ENCODE results near the gene SYNJ2. TPM values are rescaled to one million over a fixed set of nuclear protein-coding genes. Genes with fewer than 3 reads are reported as not detected.

Gene SYNJ2
- total RNA-seq, 1 experiment from 2014 or later, result 10.3 TPM

GRCh38 chr6:157959451-157960227 lies 22.0 kb upstream of the SYNJ2 start:
- no TSS peak for BruUV-seq (replicated peaks)
- intact Hi-C loops (cut with micrococcal nuclease), result no loop called here
- TF ChIP-seq CTCF (IDR thresholded peaks at IDR 0.05; ENCODE audit: unreplicated experiment), result no peak
- no peaks in the 10 kb centered on the region for H3K36me3 Mint-ChIP-seq (ENCODE audit: insufficient read depth, unreplicated experiment)
- peaks cover 21% of the 10 kb centered on the region for H3K9me3 Mint-ChIP-seq (ENCODE audit: unreplicated experiment)
- POLR2A ChIA-PET, result no interaction called here
- H3K27me3 Mint-ChIP-seq (ENCODE audit: insufficient read depth, unreplicated experiment), result no peaks in the 10 kb centered on the region
- H3K27ac Mint-ChIP-seq (ENCODE audit: low read depth, unreplicated experiment), result no peak overlapping the region
- peaks cover 9% of the 10 kb centered on the region for H3K4me1 Mint-ChIP-seq (ENCODE audit: insufficient read depth, unreplicated experiment)
- no peak overlapping the region for H3K4me3 Mint-ChIP-seq (ENCODE audit: unreplicated experiment)
- no peak for DNase-seq (ENCODE audit: unreplicated experiment)
- CTCF ChIA-PET, result interaction anchor here (0.6 kb wide), 1 partner anchor 20 kb away, joined by 3 read pairs; no protein-coding TSS in a partner anchor

GRCh38 chr6:157961153-157961831 lies 20.4 kb upstream of the SYNJ2 start:
- POLR2A ChIA-PET, result interaction anchor here (0.6 kb wide), 2 partner anchors 10 to 22 kb away, joined by 3 read pairs; no protein-coding TSS in a partner anchor
- Mint-ChIP-seq H3K36me3 (ENCODE audit: insufficient read depth, unreplicated experiment) (no peaks in the 10 kb centered on the region), H3K9me3 (ENCODE audit: unreplicated experiment) (peaks cover 21% of the 10 kb centered on the region), H3K27me3 (ENCODE audit: insufficient read depth, unreplicated experiment) (no peaks in the 10 kb centered on the region), H3K27ac (ENCODE audit: low read depth, unreplicated experiment) (no peak overlapping the region), H3K4me3 (ENCODE audit: unreplicated experiment) (no peak overlapping the region), H3K4me1 (ENCODE audit: insufficient read depth, unreplicated experiment) (peaks cover 9% of the 10 kb centered on the region)
- no TSS peak for BruUV-seq (replicated peaks)
- no peak for DNase-seq (ENCODE audit: unreplicated experiment)
- intact Hi-C loops (cut with micrococcal nuclease), result no loop called here
- CTCF ChIA-PET, result interaction anchor here (0.6 kb wide), 2 partner anchors 55 to 112 kb away, joined by 3 read pairs; no protein-coding TSS in a partner anchor
- no peak for TF ChIP-seq CTCF (IDR thresholded peaks at IDR 0.05; ENCODE audit: unreplicated experiment)

DNA sequence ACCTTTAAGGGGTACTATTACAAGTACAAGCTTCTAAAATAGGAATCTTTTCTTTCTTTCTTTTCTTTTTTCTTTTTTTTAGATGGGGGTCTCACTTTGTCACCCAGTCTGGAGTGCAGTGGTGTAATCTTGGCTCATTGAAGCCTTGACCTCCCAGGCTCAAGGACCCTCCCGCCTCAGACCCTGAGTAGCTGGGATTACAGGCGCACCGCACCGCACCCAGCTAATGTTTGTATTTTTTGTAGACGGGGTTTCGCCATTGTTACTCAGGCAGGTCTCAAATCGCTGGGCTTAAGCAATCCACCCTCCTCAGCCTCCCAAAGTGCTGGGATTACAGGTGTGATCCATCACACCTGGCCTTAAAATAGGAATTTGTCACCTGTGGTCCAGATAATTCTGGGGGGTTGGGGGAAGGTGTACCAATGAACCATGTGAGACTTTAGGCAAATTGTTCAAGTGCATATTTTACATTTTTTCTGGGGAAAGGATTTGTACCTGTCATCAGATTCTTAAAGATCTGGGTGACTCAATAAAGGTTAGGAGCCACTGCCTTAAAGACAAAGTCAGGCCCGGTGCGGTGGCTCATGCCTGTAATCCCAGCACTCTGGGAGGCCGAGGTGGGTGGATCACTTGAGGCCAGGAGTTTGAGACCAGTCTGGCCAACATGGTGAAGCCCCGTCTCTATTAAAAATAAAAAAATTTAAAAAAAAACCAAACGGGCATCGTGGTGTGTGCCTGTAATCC lies 19.7 kb upstream of the SYNJ2 start:
- peaks cover 21% of the 10 kb centered on the region for H3K9me3 Mint-ChIP-seq (ENCODE audit: unreplicated experiment)
- TF ChIP-seq CTCF (IDR thresholded peaks at IDR 0.05; ENCODE audit: unreplicated experiment), result no peak
- no TSS peak for BruUV-seq (replicated peaks)
- H3K4me3 Mint-ChIP-seq (ENCODE audit: unreplicated experiment), result no peak overlapping the region
- H3K36me3 Mint-ChIP-seq (ENCODE audit: insufficient read depth, unreplicated experiment), result no peaks in the 10 kb centered on the region
- H3K27ac Mint-ChIP-seq (ENCODE audit: low read depth, unreplicated experiment), result peak overlapping the region; percentile 62
- no peaks in the 10 kb centered on the region for H3K27me3 Mint-ChIP-seq (ENCODE audit: insufficient read depth, unreplicated experiment)
- ChIA-PET POLR2A (interaction anchor here (0.6 kb wide), 2 partner anchors 9 to 23 kb away, joined by 3 read pairs; no protein-coding TSS in a partner anchor), CTCF (interaction anchor here (0.6 kb wide), 1 partner anchor 111 kb away, joined by 3 read pairs; no protein-coding TSS in a partner anchor)
- no peak for DNase-seq (ENCODE audit: unreplicated experiment)
- H3K4me1 Mint-ChIP-seq (ENCODE audit: insufficient read depth, unreplicated experiment), result peaks cover 9% of the 10 kb centered on the region
- intact Hi-C loops (cut with micrococcal nuclease), result no loop called here

Measured in MCF 10A (cell line).